CD4-positive, alpha-beta T cell treated with Interleukin-2 at 100 ng/mL for 4 hours (primary cell): ENCODE data around the gene GNB4.

Experiments used
- DNase-seq: peaks from one replicate; pipeline ENCODE4 v3.0.0-alpha.2; 2020; ENCODE audit warnings: low spot score

Gene GNB4

GRCh38 chr3:179432451-179432850 is 18.8 kb downstream of the GNB4 start:
- no peak for DNase-seq

GRCh38 chr3:179432021-179432420 is 19.2 kb downstream of the GNB4 start:
- DNase-seq, result no peak

GRCh38 chr3:179430277-179430870 is 20.9 kb downstream of the GNB4 start:
- no peak for DNase-seq

- no peak for DNase-seq
These were observed 22.3 kb downstream of the GNB4 start for GRCh38 chr3:179428876-179429548.

DNA sequence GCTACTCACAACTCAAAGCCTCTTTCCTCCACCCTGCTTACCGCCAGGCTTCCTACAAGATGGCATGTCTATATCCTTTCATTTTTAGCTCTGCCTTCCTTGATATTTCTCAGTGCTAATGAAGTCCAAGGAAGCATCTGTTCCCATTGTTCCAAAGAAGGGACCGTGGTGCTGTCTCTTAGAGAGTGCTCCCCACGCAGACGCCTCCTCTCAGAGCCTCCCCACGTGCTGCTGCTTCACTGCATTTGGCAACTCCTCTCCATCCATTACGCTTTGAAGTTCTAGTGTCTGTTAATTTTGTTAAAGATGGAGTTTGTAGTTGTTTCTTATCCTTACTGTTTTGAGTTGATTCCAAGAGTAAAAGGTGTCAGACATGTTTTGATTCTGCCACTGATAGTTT is 26.2 kb downstream of the GNB4 start:
- DNase-seq, result no peak

DNA sequence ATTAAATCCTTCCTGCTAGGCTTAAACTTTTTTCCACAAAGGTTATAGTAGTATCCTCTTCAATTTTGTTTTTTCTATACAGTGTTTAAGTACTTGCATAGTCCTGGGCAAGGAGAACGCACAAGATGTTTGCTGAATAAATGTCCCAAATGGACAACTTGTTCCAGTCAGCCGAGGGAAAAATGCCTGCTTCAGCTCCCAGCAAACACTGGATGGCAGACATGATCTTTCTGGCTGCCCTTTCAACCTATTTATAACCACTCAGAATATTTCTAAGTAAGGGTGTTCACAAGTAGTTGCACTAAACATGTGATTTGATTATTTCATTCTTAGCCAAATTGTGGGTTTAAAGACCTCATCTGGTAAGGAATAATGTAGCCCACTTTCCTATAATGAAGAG is 29.8 kb downstream of the GNB4 start:
- DNase-seq, result no peak

GRCh38 chr3:179418610-179419009 is 32.7 kb downstream of the GNB4 start:
- DNase-seq, result no peak

GRCh38 chr3:179416681-179417080 is 34.6 kb downstream of the GNB4 start:
- DNase-seq, result no peak

GRCh38 chr3:179415377-179415776 is 35.9 kb downstream of the GNB4 start:
- DNase-seq, result no peak

GRCh38 chr3:179414804-179415203 is 36.5 kb downstream of the GNB4 start:
- DNase-seq, result no peak

DNA sequence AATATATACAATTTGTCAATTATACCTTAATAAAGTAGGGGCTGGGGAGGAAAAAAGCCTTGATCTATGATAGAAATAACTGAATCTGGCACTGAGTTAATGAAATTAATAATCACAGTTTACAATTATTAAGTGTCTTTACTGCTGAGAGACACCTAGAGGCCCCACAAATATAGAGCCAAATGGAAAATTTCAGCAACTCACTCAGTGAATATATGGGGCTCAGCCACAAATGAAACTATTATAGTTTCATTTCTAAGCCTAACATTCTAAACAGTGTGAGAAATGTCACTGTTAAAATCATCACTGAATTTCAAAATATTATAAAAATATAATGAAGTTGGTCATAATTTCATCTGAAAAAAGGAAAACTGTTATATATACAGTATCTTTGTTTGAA is 40.3 kb downstream of the GNB4 start:
- no peak for DNase-seq

DNA sequence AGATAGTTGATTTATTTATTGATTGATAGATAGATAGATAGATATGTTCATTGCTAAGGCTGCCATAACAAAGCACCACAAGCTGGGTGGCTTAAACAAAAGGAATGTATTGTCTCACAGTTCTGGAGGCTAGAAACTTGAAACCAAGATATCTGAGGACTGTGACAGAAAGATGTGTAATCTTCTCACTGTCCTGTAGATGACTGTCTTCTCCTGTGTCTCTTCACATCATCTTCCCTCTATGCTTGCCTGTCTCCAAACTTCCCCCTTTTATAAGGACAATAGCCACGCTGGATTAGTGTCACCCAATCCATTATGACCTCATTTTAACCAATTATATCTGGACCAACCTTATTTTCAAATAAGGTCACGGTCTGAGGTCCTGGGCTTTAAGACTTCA is 40.9 kb downstream of the GNB4 start:
- no peak for DNase-seq

DNA sequence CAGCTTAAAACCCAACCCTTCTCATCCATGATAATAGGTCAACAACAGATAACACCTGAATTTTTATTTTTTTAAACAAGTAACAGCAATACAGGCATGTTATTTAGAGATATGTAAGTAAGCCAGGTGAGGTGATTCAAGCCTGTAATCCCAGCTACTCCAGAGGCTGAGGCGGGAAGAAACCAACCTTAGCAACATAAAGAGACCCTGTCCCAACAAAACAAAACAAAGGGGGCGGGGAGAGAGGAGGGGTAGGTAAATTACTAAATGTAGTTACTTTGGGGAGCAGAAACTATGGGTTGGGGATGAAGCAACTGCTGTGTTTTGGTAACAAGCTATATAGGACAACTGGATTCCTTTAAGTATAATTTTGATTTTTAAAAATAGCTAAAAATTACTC is 47.0 kb downstream of the GNB4 start:
- no peak for DNase-seq

DNA sequence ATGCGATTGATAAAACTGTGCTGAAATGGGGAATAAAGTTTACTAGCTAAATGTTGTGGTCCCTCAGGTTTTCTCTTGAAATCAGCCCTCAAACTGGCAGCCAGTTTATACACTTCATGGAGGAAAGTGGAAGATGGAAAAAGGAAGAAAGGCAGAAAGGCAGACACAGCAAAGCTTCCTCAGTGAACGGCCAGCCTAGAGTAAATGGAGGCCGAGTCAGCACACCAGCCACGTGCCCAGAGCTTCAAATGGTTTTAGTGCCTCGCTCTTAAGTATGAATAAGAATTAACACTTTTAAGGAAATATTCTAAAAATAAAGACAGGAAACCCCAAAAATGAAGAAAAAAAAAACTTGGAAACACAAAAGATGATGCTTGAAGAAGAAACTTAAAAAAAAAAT is 48.3 kb downstream of the GNB4 start:
- DNase-seq, result no peak

DNA sequence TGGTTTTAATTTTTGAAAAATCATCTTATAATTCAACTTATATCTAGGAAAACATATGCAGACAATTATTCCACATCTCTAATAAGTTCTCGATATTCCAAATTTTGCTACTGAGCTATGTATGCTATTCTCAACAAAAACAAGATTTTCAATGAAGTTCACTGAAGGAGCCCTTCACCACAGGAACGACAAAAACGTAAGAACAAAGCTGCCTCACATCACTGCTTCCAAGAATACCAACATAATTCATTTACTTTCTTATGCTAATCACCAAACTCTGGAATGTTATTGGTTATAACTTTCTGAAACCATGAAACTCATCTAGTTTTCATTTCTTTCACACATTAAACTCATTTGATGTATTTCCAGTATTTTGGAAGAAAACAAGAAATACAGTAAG is 49.7 kb downstream of the GNB4 start:
- DNase-seq, result no peak

- no peak for DNase-seq
These were observed 52.6 kb downstream of the GNB4 start for GRCh38 chr3:179398574-179399231.

GRCh38 chr3:179391906-179392305 is 59.4 kb downstream of the GNB4 start:
- DNase-seq, result no peak

DNA sequence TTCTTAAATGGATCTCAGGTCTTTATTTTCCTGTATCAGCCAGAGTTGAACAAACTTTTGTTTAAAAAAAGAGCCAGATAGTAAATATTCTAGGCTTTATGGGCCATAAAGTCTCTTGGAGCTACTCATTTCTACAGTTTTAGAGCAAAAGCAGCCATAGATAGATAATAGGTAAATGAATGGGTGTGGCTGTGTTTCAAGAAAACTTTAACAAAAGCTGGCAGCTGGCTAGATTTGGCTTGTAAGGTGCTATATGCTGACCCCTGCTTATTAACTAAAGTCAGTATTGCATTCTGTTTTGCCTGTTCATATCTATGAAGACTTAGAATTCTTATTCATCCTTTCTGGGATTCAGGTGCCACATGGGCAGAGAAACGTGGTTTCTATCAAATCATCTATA is 74.8 kb downstream of the GNB4 start:
- DNase-seq, result no peak

GRCh38 chr3:179375091-179375999 is 75.9 kb downstream of the GNB4 start:
- DNase-seq, result no peak

DNA sequence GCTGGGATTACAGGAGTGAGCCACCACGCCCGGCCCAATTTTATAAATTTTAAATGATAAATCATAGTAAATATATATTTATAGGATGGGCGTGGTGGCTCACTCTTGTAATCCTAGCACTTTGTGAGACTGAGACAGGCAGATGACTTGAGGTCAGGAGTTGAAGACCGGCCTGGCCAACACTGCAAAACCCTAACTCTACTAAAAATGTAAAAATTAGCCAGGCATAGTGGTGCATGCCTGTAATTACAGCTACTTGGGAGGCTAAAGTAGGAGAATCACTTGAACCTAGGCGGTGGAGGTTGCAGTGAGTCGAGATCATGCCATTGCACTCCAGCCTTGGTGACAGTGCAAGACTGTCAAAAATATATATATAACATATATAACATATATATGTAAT is 77.3 kb downstream of the GNB4 start:
- DNase-seq, result no peak

- no peak for DNase-seq
These were observed 81.6 kb downstream of the GNB4 start for GRCh38 chr3:179369621-179370020.

GRCh38 chr3:179363332-179363731 is 87.9 kb downstream of the GNB4 start:
- no peak for DNase-seq

DNA sequence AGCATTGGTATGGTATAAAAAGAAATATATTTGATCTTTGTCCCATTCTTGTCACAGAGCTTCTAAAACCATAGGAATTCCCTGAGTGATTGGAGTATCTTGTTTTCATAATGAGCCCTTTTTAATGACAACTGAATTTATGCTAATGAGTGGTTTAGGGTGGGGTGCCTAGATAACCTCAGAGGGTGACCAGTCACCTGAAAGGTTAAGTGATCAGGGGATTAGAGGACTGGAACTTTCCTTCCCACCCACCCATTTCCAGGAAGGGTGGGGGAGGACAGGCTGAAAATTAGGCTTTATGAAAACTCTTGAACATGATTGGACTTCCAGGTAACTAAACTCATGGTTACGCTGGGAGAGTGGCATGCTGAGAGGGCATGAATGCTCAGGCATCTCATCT is 95.3 kb downstream of the GNB4 start:
- DNase-seq, result no peak
